Stimulated activated CD4-positive, alpha-beta T cell treated with anti-CD3 and anti-CD28 coated beads, Interleukin-12 subunit alpha, Interleukin-12 subunit beta, amount 100 ng/mL, for 48 hours (primary cell): ENCODE data around the gene NUP214.
"Not testable (repeated sequence)": the region's sequence is repeated elsewhere in the genome, so short reads cannot be mapped to it uniquely, and the experiment has no call there.

Experiments
- DNase-seq, 3 donors: peaks; one replicate each; pipeline ENCODE4 v3.0.0-alpha.2; 2020; ENCODE audit warnings: low read depth in 2 of 3, low spot score in 1 of 3

The NUP214 gene

GRCh38 chr9:131116281-131117120 is 8.9 kb upstream of the NUP214 start:
- no peak for DNase-seq

GRCh38 chr9:131117121-131117761 is 8.1 kb upstream of the NUP214 start:
- no peak for DNase-seq

GRCh38 chr9:131117762-131118145 is 7.6 kb upstream of the NUP214 start:
- no peak for DNase-seq

DNA sequence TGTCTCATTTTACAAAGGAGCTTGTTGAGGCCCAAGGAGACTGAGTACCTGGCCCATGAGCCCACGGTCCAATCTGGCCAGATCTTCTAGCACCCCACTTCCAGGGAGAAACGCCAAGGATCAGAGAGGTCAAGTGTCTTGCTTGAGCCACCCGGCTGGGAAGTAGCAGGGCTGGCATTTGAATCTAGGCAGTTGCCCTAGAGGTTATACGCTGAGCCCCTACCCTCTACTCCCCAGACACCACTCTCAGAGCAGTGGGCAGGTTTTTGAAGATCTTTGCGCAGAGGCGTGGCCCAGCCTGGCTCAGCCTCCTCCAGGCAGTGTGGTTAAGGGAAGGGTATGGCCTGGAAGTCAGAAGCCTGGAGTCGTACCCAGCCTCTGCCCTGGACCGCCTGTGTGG is 5.8 kb upstream of the NUP214 start:
- no peak for DNase-seq

DNA sequence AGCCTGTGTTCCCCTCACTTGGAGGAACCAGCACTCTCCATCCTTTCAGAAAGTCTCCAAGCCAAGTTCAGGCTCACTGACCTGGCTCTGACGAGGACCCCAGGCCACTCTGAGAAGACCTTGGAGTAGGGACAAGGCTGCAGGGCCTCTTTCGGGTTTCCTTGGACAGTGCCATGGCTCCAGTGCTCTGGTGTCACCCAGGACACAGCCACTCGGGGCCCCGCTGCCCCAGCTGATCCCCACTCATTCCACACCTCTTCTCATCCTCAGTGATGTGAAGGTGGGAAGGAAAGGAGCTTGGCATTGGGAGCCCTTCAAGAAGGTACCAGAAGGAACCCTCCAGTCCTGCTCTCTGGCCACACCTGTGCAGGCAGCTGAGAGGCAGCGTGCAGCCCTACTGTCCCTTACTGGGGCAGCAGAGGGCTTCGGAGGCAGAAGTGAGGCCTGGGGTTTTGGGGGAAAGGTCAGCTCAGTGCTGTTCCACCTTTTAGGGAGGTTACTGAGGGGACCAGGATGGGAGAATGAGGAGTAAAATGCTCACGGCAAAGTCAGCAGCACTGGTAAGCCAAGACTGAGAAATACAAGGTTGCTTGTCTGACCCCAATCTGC is 4.7 kb upstream of the NUP214 start:
- DNase-seq, result no peak

- DNase-seq, result no peak
These were observed 4.0 kb upstream of the NUP214 start for GRCh38 chr9:131121346-131121745.

DNA sequence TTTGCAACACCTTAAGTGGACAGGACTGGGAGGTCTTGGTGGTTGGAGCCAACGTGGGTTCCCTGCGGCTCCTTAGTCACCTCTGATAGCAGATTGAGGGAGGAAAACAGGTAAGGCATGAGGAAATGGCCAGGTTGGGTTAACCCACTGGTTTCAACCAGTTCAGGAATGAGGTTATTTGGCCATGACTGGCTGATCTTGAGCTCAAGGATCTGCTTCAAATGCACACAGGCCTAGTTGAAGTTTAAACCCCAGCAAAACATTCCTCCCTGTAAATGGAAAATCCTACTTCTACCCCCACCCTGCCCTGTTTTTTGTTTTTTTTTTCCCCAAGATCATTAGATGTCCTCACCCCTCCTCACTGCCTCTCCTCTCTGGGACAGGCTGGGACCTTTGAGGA is 3.2 kb upstream of the NUP214 start:
- DNase-seq, result no peak

DNA sequence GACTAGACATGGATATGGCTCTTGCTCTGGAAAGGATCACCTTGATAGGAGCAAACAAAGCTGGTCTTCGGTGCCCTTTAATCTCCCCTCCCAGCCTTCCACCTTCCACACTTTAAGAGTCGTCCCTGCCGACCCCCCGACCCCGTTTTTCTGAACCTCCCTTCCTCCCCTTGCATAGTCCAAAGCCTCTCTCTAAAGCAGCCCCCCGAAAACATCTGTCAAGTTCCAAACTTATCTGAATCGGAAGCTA is 423 bp upstream of the NUP214 start:
- no peak for DNase-seq

GRCh38 chr9:131126059-131126426 is 657 bp downstream of the NUP214 start:
- no peak for DNase-seq

DNA sequence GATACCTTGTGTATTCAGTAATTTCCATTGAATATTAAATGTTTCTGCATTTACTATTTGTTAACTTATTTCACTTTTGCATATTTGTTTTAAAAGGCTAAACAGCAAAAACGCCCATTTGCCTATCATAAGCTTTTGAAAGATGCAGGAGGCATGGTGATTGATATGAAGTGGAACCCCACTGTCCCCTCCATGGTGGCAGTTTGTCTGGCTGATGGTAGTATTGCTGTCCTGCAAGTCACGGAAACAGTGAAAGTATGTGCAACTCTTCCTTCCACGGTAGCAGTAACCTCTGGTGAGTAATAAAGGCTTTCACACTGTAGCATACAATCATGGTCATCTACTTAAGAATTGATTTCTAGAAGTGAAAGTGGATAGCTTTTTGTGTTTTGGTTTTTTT is 3.8 kb downstream of the NUP214 start:
- DNase-seq, result no peak

DNA sequence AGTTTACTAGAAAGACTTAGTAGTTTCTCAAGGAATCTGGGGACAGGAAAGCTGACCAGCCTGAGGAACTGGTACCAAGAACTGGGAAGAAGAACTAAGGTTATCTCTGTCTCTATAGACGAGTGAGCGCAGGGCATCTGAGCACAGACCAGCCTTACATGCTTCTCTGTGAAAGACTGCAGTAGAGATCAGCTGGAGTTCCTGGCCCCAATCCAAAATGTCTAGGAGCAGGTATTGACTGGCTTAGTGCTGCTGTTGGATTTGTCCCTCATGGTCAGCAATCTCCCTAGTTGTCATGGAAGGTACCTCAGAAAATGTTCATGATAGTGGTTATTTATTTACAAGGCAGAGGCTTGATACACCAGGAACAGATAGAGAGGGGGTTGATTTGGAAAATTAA is 13.3 kb downstream of the NUP214 start:
- no peak for DNase-seq

DNA sequence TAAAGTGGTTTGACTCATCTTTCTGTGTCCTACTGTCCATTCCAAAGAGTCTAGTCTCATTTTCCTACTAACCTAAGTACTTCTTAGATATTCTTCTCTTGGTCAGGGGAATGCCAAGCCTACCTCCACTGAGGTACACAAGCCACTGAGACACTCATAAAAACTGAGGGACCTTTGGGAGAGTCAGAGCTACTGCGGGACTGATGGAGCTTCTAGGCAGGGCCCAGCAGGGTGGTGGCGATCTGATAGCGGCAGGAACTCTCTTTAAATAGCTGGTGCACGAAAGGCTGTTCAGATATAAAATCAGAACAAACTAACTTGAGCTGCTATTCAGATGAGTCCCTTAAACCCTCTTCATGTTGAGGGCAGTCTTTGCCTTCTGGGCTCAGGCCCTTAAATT is 14.7 kb downstream of the NUP214 start:
- no peak for DNase-seq

DNA sequence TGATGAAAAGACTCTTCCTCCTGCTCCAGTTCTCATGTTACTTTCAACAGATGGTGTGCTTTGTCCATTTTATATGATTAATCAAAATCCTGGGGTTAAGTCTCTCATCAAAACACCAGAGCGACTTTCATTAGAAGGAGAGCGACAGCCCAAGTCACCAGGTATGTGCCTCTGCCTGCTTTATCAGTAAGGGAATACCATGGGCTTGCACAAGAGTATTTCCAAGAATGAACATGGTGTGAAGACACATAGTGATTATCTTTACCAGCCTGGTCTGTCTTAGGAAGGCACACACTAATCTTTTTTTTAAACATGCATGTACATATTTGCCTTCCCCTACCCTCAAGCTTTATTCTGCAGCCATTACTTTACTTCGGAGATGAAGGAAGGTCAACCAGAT is 15.2 kb downstream of the NUP214 start:
- no peak for DNase-seq

DNA sequence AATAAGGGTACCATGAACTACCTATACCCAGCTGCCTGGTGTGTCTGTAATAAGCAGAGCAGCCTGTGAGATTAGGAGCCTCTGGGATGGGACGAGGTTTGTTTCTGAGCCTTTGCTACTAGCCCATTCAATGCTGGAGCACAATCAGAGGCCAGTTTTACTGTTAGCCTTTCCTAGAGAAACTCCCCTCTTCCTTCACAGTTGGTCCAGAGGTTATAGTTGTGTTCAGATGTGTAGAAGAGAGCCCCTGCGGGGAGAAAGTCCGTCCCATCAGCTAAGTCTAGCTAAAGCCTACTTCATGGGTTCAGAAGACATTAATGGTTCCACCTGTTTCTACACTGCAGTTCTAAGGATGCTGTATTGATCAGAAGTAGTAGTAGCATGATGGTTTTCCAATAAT is 16.8 kb downstream of the NUP214 start:
- DNase-seq, result no peak

DNA sequence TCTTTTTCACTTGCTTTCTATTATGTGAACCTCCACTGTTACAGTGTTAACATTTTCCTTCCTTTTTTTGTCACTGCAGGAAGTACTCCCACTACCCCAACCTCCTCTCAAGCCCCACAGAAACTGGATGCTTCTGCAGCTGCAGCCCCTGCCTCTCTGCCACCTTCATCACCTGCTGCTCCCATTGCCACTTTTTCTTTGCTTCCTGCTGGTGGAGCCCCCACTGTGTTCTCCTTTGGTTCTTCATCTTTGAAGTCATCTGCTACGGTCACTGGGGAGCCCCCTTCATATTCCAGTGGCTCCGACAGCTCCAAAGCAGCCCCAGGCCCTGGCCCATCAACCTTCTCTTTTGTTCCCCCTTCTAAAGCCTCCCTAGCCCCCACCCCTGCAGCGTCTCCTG is 18.8 kb downstream of the NUP214 start:
- no peak for DNase-seq

DNA sequence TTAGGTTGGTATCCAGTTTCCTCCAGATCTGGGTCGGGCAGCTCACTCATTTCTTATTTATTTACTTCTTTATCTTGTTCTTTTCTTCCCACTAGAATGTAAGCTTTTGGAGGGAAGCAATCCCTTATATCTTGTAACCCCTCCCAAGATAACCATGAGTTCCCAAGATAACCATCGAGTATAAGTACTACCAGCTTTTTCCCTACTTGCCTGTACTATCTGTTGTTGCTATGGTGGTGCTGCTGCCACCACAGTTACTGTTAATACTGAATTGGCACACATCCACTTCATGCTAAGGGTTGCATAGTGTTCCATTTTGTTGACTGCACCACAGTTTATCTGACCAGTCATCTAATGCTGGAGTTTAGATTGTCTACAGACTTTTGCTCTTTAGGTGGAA is 19.9 kb downstream of the NUP214 start:
- no peak for DNase-seq

DNA sequence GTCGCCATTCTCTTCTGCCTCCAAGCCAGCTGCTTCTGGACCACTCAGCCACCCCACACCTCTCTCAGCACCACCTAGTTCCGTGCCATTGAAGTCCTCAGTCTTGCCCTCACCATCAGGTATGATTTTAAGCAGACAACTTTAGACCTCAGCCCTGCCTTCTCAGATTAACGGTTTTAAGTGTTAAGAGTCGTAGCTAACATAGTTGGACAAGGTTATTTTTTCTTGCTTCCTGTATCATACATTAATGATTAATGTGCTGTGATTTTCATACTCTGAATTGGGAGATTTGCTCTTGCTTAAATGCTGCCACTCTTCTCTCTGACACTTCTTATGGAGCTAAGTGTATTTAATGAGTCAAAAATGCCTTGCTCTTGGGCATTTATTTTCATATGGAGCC is 20.8 kb downstream of the NUP214 start:
- no peak for DNase-seq

GRCh38 chr9:131148276-131148675 is 22.9 kb downstream of the NUP214 start:
- no peak for DNase-seq

- no peak for DNase-seq
These were observed 23.7 kb downstream of the NUP214 start for GRCh38 chr9:131148966-131149687.

GRCh38 chr9:131149688-131150053 is 24.3 kb downstream of the NUP214 start:
- DNase-seq, result no peak

GRCh38 chr9:131153595-131153994 is 28.2 kb downstream of the NUP214 start:
- DNase-seq, result no peak

- DNase-seq, result not testable (repeated sequence)
These were observed 33.3 kb downstream of the NUP214 start for GRCh38 chr9:131158673-131159072.
